HG02852 (cell line): ENCODE measurements around the gene ENTPD6.

Source experiments
- ATAC-seq: cut with Tn5 transposase; IDR thresholded peaks from one replicate; pipeline ENCODE4 v1.9.1; 2021; ENCODE audit warnings: mild to moderate bottlenecking, moderate library complexity; ENCODE audit not compliant: unreplicated experiment

Gene ENTPD6

DNA sequence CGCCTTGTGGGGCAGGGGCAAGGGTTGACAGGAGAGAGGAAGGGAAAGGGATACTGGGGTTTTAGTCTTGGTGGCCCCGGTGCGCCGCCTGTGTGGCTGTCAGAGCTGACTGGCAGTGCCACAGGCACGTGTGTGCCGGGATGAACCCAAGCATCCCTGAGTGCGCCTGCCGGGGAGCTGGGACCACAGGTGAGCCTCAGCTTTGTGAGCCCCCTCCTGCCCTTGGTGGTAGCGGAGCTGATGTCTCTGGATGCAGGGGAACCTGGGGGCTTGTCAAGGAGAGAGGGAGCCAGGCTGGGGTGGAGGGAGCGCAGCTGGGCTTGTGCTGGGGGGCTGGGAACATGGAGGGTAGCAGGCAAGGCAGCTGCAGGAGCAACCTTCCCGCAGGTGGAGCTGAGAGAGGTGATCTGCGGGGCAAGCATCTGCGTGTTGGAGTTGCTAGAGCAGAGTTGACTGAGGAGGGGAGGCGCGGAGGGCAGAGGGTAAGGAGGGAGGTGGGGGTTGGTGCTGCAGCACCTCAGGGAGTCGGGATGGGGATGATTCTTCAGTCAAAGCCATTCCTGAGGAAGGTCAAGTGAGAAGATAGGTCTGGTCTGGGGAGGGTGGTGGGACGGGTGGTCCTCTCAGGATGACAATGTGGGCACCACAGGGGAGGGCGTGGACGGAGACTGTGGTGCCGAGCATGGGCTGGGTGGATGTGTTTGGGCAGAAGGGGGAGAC lies 80.5 kb downstream of the ENTPD6 start:
- no peak for ATAC-seq
